GM12878 (cell line): ENCODE measurements around the gene LMX1A. TPM values are rescaled to one million over a fixed set of nuclear protein-coding genes. Genes with fewer than 3 reads are reported as not detected.

ENCODE experiments used
- ATAC-seq: fragments of 200-7000 bp; cut with Tn5 transposase; 3 replicates; pipeline ENCODE4 v1.9.1; 2020; ENCODE audit warnings: mild to moderate bottlenecking, moderate library complexity
- BruUV-seq: library from RNA; stranded (reverse); fragments of 400-500 nt; replicated peaks from 2 replicates; lab custom pipeline; 2021; lab: Mats Ljungman, UMichigan
- CTCF ChIA-PET: fragments of 300-600 bp; sonication (Branson Sonifier 250); formaldehyde crosslinking; extraction: SDS; loops from one replicate; lab custom pipeline; 2021; ENCODE audit warnings: inconsistent platforms; lab: Yijun Ruan, JAX
- POLR2A ChIA-PET: fragments of 350-600 bp; formaldehyde crosslinking; extraction: SDS; loops from one replicate; lab custom pipeline; 2021; ENCODE audit warnings: inconsistent platforms; lab: Charles Lee
- RAD21 ChIA-PET: fragments of 300-600 bp; sonication (Branson Sonifier 250); formaldehyde crosslinking; loops from one replicate; lab custom pipeline; 2023; ENCODE audit warnings: antibody characterized with exemption; ENCODE audit not compliant: unreplicated experiment; lab: Charles Lee
- SMC1A ChIA-PET: fragments of 300-600 bp; sonication (Branson Sonifier 250); formaldehyde crosslinking; loops from one replicate; lab custom pipeline; 2023; ENCODE audit not compliant: unreplicated experiment, uncharacterized antibody; lab: Charles Lee
- DNase-seq: peaks from one replicate; pipeline ENCODE4 v3.0.0-alpha.2; 2011; ENCODE audit warnings: low read depth, low spot score
- FAIRE-seq: peaks from 3 replicates; lab custom pipeline; 2011; peaks lifted over from hg19 to GRCh38; lab: Jason Lieb, UNC
- H2AFZ ChIP-seq: 2 replicates; pipeline ENCODE4 v1.6.0; 2011; ENCODE audit warnings: low read depth, low read length, control low read depth; ENCODE audit not compliant: control insufficient read depth
- H3K27ac ChIP-seq: 2 replicates; pipeline ENCODE4 v1.5.1; 2011; ENCODE audit warnings: control low read depth; ENCODE audit not compliant: control insufficient read depth, insufficient read depth
- H3K27me3 ChIP-seq, 2 experiments: replicated peaks in 1 of 2; 2 replicates each; pipeline versions ENCODE4 v1.6.0 to v1.6.1; 2011; ENCODE audit warnings: low read length in 1 of 2; ENCODE audit not compliant: control insufficient read depth in 2 of 2, insufficient read depth in 2 of 2
- H3K36me3 ChIP-seq, 2 experiments: 2 replicates each; pipeline ENCODE4 v1.5.1; 2011; ENCODE audit warnings: low read length in 1 of 2; ENCODE audit not compliant: control insufficient read depth in 2 of 2, insufficient read depth in 2 of 2
- H3K4me1 ChIP-seq: 2 replicates; pipeline ENCODE4 v1.6.1; 2011; ENCODE audit warnings: mild to moderate bottlenecking, low read length, moderate library complexity, mixed read lengths; ENCODE audit not compliant: control insufficient read depth, insufficient read depth
- H3K4me2 ChIP-seq: 2 replicates; pipeline ENCODE4 v1.6.0; 2011; ENCODE audit warnings: control low read depth; ENCODE audit not compliant: control insufficient read depth, insufficient read depth
- H3K4me3 ChIP-seq: fragments of 200-600 bp; sonication (generic); 2 replicates; pipeline ENCODE4 v1.5.1; 2016
- H3K79me2 ChIP-seq: 2 replicates; pipeline ENCODE4 v1.6.0; 2011; ENCODE audit warnings: low read length; ENCODE audit not compliant: control insufficient read depth, insufficient read depth
- H3K9ac ChIP-seq: 2 replicates; pipeline ENCODE4 v1.8.0; 2011; ENCODE audit warnings: low read length, control low read depth, mixed read lengths; ENCODE audit not compliant: control insufficient read depth, insufficient read depth
- H3K9me3 ChIP-seq: replicated peaks from 3 replicates; pipeline ENCODE4 v1.5.1; 2011; ENCODE audit warnings: mild to moderate bottlenecking, low read length; ENCODE audit not compliant: control insufficient read depth, insufficient read depth
- H4K20me1 ChIP-seq: 2 replicates; pipeline ENCODE4 v1.6.0; 2011; ENCODE audit not compliant: control insufficient read depth, insufficient read depth
- ASH2L ChIP-seq: fragments of 300-600, 200-600 bp; sonication (generic); IDR thresholded peaks from 2 replicates; pipeline ENCODE4 v1.6.1; 2017; ENCODE audit warnings: low read depth, mild to moderate bottlenecking, borderline replicate concordance
- ATF7 ChIP-seq: fragments of 450-650 bp; IDR thresholded peaks from 2 replicates; pipeline ENCODE4 v1.6.1; 2016; ENCODE audit warnings: low read depth, mild to moderate bottlenecking
- CBX3 ChIP-seq: fragments of 200-600 bp; sonication (generic); IDR thresholded peaks from 2 replicates; pipeline ENCODE4 v1.6.1; 2016; ENCODE audit warnings: low read depth, borderline replicate concordance
- CREM ChIP-seq: IDR thresholded peaks from 2 replicates; pipeline ENCODE4 v1.6.1; 2014; ENCODE audit warnings: antibody characterized with exemption, low read depth
- DPF2 ChIP-seq: fragments of 450-650 bp; IDR thresholded peaks from 2 replicates; pipeline ENCODE4 v1.6.1; 2017; ENCODE audit warnings: mild to moderate bottlenecking
- E2F4 ChIP-seq: IDR thresholded peaks from 2 replicates; pipeline ENCODE4 v1.6.1; 2012; ENCODE audit warnings: low read depth, low read length, improper control_type of control experiment
- FOS ChIP-seq: IDR thresholded peaks from 3 replicates; pipeline ENCODE4 v1.6.1; 2011; ENCODE audit warnings: borderline replicate concordance; ENCODE audit not compliant: insufficient read length; ENCODE audit errors: extremely low read depth
- HCFC1 ChIP-seq: fragments of 150-350 bp; IDR thresholded peaks from 2 replicates; pipeline ENCODE4 v1.6.1; 2014; ENCODE audit warnings: low read length
- IRF4 ChIP-seq: IDR thresholded peaks from 2 replicates; pipeline ENCODE4 v1.6.1; 2011; ENCODE audit warnings: low read depth, low read length
- JUNB ChIP-seq: IDR thresholded peaks from 2 replicates; pipeline ENCODE4 v1.6.1; 2016; ENCODE audit warnings: antibody characterized with exemption, mild to moderate bottlenecking
- NFXL1 ChIP-seq: fragments of 450-650 bp; IDR thresholded peaks from 2 replicates; pipeline ENCODE4 v1.6.1; 2017; ENCODE audit warnings: antibody characterized with exemption, mild to moderate bottlenecking, borderline replicate concordance
- NFYB ChIP-seq: IDR thresholded peaks from 2 replicates; pipeline ENCODE4 v1.6.1; 2011; ENCODE audit warnings: low read depth, mild to moderate bottlenecking, low read length, improper control_type of control experiment, moderate library complexity; ENCODE audit not compliant: insufficient read depth
- NR2C1 ChIP-seq: fragments of 450-650 bp; IDR thresholded peaks from 2 replicates; pipeline ENCODE4 v1.6.1; 2017; ENCODE audit warnings: antibody characterized with exemption, mild to moderate bottlenecking, moderate library complexity
- POLR2AphosphoS5 ChIP-seq: IDR thresholded peaks from 2 replicates; pipeline ENCODE4 v1.6.1; 2011; ENCODE audit warnings: mild to moderate bottlenecking, low read length, inconsistent platforms
- STAT3 ChIP-seq: IDR thresholded peaks from 2 replicates; pipeline ENCODE4 v1.6.1; 2011; ENCODE audit warnings: low read depth, low read length, improper control_type of control experiment
- WGBS: methylation state at CpG from one replicate; pipeline ENCODE4 v1.1.6; 2016; ENCODE audit warnings: low lambda C conversion rate; ENCODE audit not compliant: insufficient replicate concordance, insufficient coverage; ENCODE audit errors: missing lambda C conversion rate; 5-methylcytosine and 5-hydroxymethylcytosine counted together
- in situ Hi-C: fragments of 300-500 bp; cut with MboI; formaldehyde crosslinking; loops from 9 replicates; pipeline ENCODE4 v1.14.3; 2018; ENCODE audit warnings: mixed read lengths
- intact Hi-C: fragments of 100-400 bp; cut with micrococcal nuclease; formaldehyde crosslinking; loops from one replicate; pipeline ENCODE4 v1.14.2; 2022; ENCODE audit not compliant: unreplicated experiment
- polyA plus RNA-seq, 11 experiments: library from polyadenylated mRNA; depleted of rRNA in 4 of 11; unstranded in 6 of 11; stranded (reverse) in 5 of 11; fragments of >200 nt; fragmentation: Nextera tagmentation in 4 of 11; fragmentation: Illumina TruSeq in 1 of 11; extraction: Ambion mirVana in 4 of 11; extraction: Trizol in 1 of 11; gene quantifications; 1 replicate in 1 of 11; 2 replicates in 10 of 11; pipeline versions ENCODE4 v1.2.1 to v1.2.3, GENCODE V29; 2011 to 2016; ENCODE audit warnings: inconsistent platforms in 2 of 11, missing spikeins in 2 of 11, low read depth in 1 of 11
- total RNA-seq, 4 experiments: library from RNA; depleted of rRNA in 3 of 4; stranded (reverse); fragments of >200 nt in 3 of 4; fragmentation: Illumina TruSeq in 1 of 4; extraction: Trizol in 1 of 4; gene quantifications; 2 replicates each; pipeline versions ENCODE4 v1.2.1 to v1.2.3, GENCODE V29; 2013 to 2021
- TF ChIP-seq, protein P1 (sequence below): IDR thresholded peaks from 2 replicates; pipeline ENCODE4 v1.6.1; 2011; ENCODE audit warnings: mild to moderate bottlenecking, low read depth, low read length, moderate library complexity; ENCODE audit not compliant: insufficient replicate concordance

The LMX1A gene
- total and polyA plus RNA-seq, 10 of the 15 experiments (the other 5 are each of a cell fraction or from before 2014, with no cell fraction given): not detected

DNA sequence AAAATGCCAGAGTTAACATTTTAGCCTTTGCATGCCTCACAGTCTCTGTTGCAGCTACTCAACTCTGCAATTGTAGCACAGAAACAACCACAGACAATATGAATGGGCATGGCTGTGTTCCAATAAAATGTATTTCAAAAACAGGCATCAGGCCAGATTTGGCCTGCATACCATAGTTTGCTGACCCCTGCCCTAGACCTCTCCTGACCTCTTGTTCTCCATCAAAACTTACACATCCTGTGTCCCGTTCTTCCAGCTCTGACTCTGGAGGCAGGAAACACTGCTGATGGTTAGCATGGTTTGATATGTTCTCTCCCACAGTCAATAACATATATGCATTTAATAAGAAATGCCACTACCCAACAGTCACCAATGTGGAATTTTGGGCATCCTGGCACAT, 138.6 kb downstream of the LMX1A start:
- intact Hi-C loops (no loop called here), in situ Hi-C loops (no loop called here)
- SMC1A ChIA-PET: no interaction called here
- no peak overlapping the region for H3K9ac ChIP-seq
- ATAC-seq: no peak
- no peaks in the 10 kb centered on the region for H3K4me1 ChIP-seq
- FAIRE-seq: no peak
- no peak overlapping the region for H3K27ac ChIP-seq
- TF ChIP-seq STAT3 (no peak), IRF4 (no peak), E2F4 (no peak), ASH2L (no peak), CREM (no peak), CBX3 (no peak), NFYB (no peak), NFXL1 (no peak), JUNB (no peak), POLR2AphosphoS5 (no peak), NR2C1 (no peak), DPF2 (no peak), ATF7 (no peak), HCFC1 (no peak), FOS (no peak)
- TF ChIP-seq, protein P1, sequence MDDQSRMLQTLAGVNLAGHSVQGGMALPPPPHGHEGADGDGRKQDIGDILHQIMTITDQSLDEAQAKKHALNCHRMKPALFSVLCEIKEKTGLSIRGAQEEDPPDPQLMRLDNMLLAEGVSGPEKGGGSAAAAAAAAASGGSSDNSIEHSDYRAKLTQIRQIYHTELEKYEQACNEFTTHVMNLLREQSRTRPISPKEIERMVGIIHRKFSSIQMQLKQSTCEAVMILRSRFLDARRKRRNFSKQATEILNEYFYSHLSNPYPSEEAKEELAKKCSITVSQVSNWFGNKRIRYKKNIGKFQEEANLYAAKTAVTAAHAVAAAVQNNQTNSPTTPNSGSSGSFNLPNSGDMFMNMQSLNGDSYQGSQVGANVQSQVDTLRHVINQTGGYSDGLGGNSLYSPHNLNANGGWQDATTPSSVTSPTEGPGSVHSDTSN: no peak
- BruUV-seq: no TSS peak
- 0% methylated on average over 1 of the region's 1 CpG for WGBS
- no peak overlapping the region for H2AFZ ChIP-seq
- CTCF ChIA-PET: no interaction called here
- no peaks in the 10 kb centered on the region for H3K27me3 ChIP-seq
- DNase-seq: no peak
- no peaks in the 10 kb centered on the region for H3K79me2 ChIP-seq
- RAD21 ChIA-PET: no interaction called here
- no peaks in the 10 kb centered on the region for H3K36me3 ChIP-seq
- no peaks in the 10 kb centered on the region for H4K20me1 ChIP-seq
- H3K4me3 ChIP-seq: no peak overlapping the region
- no peaks in the 10 kb centered on the region for H3K9me3 ChIP-seq
- POLR2A ChIA-PET: no interaction called here
- H3K4me2 ChIP-seq: no peak overlapping the region
